Body of pancreas (tissue), 4 donors: ENCODE results near the gene TMA16. TPM values are rescaled to one million over a fixed set of nuclear protein-coding genes. Genes with fewer than 3 reads are reported as not detected.

ENCODE experiments used
- ATAC-seq: fragments of 150-250 bp; one replicate; pipeline ENCODE4 v1.9.1; 2016
- DNase-seq, 4 donors: peaks; one replicate each; pipeline ENCODE4 v3.0.0-alpha.2; 2019
- H3K27ac ChIP-seq, 4 donors: fragments of 200-600 bp; sonication (generic); 1 replicate in 3 of 4; 2 replicates in 1 of 4; pipeline versions ENCODE4 v1.5.1 to v1.6.1; 2016 to 2019; ENCODE audit warnings: mild to moderate bottlenecking in 1 of 4, mixed read lengths in 1 of 4, moderate library complexity in 1 of 4
- H3K27me3 ChIP-seq, 2 donors: fragments of 200-600 bp; sonication (generic); one replicate each; pipeline ENCODE4 v1.6.0; 2016; ENCODE audit warnings: mild to moderate bottlenecking in 1 of 2
- H3K36me3 ChIP-seq, 2 donors: fragments of 200-600 bp; sonication (generic); replicated peaks in 1 of 2; 2 replicates each; pipeline ENCODE4 v1.5.1; 2016; ENCODE audit warnings: low read depth in 2 of 2; ENCODE audit not compliant: insufficient read depth in 1 of 2
- H3K4me1 ChIP-seq: fragments of 200-600 bp; sonication (generic); one replicate; pipeline ENCODE4 v1.6.0; 2016
- H3K4me3 ChIP-seq, 2 donors: fragments of 200-600 bp; sonication (generic); 1 replicate in 1 of 2; 2 replicates in 1 of 2; pipeline ENCODE4 v1.5.1; 2016 to 2019
- H3K9me3 ChIP-seq, 3 donors: fragments of 200-600 bp; sonication (generic); 1 replicate in 2 of 3; 2 replicates in 1 of 3; pipeline ENCODE4 v1.5.1; 2016
- POLR2A ChIP-seq, 3 donors: fragments of 450-650 bp; IDR thresholded peaks; one replicate each; pipeline ENCODE4 v1.6.1; 2016; ENCODE audit warnings: antibody characterized with exemption in 3 of 3, mild to moderate bottlenecking in 2 of 3
- WGBS, 2 donors: methylation state at CpG; one replicate each; pipeline ENCODE4 v1.1.5; 2017; 5-methylcytosine and 5-hydroxymethylcytosine counted together
- intact Hi-C: fragments of 100-400 bp; cut with DNase I; formaldehyde crosslinking; loops from one replicate; pipeline ENCODE4 v1.15.1; 2023
- total RNA-seq, 2 donors: library from RNA; depleted of rRNA; stranded (reverse); fragments of >200 nt; gene quantifications; one replicate each; pipeline ENCODE4 v1.1.0, GENCODE V29; 2016
- TF ChIP-seq, protein P1 (sequence below), 7 experiments: fragments of 450-650 bp in 4 of 7; fragments of 200-600 bp in 3 of 7; sonication (generic) in 3 of 7; IDR thresholded peaks; one replicate each; pipeline ENCODE4 v1.5.1; 2016 to 2019; ENCODE audit warnings: antibody characterized with exemption in 7 of 7

TMA16 gene
- total RNA-seq, 2 donors from 2014 or later: 17.5 to 19.2 TPM

DNA sequence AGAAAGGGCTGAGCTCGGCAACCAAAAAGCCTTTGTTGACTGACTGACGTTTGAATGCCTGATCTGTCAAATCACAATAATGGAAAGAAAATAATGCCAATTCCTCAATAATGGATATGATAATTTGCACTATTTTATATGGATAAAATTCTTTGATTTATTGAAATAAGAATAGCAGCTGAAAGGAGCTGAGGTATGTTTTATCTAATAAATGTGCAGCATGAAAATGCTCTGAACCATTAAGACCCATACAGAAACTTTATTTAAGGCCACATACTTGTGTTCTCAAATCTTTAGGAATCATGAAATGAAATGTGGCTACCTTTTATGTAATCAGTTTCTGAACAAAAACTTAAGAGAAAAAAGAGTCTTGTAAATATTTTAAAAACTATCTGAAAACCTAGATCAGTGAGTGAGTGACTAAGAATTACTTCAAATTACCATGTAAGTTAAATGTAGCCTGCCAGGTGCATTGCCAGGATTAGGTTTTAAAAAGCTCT is 69.8 kb downstream of the TMA16 start:
- ATAC-seq (no peak), DNase-seq (no peak)
- no peak overlapping the region for H3K4me3 ChIP-seq
- WGBS, 2 donors: 72 to 78% methylated on average over 2 of the region's 2 CpGs
- no peak overlapping the region for H3K27ac ChIP-seq
- H3K27me3 ChIP-seq: no peaks in the 10 kb centered on the region
- no peak for TF ChIP-seq POLR2A (IDR thresholded peaks at IDR 0.05)
- TF ChIP-seq, protein P1, sequence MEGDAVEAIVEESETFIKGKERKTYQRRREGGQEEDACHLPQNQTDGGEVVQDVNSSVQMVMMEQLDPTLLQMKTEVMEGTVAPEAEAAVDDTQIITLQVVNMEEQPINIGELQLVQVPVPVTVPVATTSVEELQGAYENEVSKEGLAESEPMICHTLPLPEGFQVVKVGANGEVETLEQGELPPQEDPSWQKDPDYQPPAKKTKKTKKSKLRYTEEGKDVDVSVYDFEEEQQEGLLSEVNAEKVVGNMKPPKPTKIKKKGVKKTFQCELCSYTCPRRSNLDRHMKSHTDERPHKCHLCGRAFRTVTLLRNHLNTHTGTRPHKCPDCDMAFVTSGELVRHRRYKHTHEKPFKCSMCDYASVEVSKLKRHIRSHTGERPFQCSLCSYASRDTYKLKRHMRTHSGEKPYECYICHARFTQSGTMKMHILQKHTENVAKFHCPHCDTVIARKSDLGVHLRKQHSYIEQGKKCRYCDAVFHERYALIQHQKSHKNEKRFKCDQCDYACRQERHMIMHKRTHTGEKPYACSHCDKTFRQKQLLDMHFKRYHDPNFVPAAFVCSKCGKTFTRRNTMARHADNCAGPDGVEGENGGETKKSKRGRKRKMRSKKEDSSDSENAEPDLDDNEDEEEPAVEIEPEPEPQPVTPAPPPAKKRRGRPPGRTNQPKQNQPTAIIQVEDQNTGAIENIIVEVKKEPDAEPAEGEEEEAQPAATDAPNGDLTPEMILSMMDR (IDR thresholded peaks at IDR 0.05): no peak
- H3K9me3 ChIP-seq: no peaks in the 10 kb centered on the region
- intact Hi-C loops: no loop called here
- no peaks in the 10 kb centered on the region for H3K36me3 ChIP-seq
- H3K4me1 ChIP-seq: no peaks in the 10 kb centered on the region

DNA sequence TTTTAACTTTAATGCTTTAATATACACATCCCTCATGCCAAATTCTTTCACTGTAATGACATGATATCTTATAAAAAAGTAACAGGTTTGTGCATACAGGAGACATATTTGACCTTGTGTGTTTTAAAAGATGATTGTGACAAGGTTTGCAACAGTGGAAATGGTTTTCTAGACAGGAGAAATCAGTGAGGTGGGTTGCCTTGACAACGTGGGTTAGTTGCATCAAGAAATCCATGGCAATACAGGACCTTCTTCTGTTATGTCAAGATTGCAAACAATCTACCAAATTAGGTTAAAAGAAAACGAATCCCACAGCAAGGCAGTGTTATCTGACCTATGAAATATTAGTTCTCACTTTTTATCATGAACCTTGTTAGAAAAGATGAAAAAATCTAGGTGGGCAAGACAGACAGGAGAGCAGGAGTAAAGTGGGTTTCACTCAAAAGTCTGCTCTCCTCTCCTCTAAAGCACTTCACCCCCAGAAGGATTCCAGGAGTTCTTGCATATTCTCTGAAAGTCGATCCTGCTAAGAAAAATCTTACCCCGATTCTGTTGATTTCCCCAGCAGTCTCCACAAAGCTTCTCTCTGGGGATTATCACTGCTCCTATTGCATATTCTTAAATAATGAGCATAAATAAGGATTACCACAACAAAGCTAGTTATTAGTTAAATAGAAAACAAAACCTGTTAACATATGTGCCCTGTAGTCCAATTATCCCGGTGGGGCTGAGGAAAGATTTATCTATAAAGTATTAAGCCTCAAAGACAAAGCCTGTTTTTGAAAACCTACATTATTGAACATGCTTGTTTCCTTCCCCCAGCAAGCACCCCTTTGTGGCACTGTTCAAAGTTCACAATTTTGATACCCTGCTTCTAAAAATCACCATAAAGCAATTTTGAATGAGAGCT is 71.0 kb downstream of the TMA16 start:
- ATAC-seq (no peak), DNase-seq (no peak)
- Histone ChIP-seq H3K4me3 (no peak overlapping the region), H3K9me3 (no peaks in the 10 kb centered on the region), H3K27ac (no peak overlapping the region), H3K27me3 (no peaks in the 10 kb centered on the region), H3K36me3 (no peaks in the 10 kb centered on the region), H3K4me1 (no peaks in the 10 kb centered on the region)
- no peak for TF ChIP-seq POLR2A (IDR thresholded peaks at IDR 0.05)
- TF ChIP-seq, protein P1 (IDR thresholded peaks at IDR 0.05): no peak
- intact Hi-C loops: no loop called here
- 23 to 26% methylated on average over 5 of the region's 5 CpGs for WGBS, 2 donors

DNA sequence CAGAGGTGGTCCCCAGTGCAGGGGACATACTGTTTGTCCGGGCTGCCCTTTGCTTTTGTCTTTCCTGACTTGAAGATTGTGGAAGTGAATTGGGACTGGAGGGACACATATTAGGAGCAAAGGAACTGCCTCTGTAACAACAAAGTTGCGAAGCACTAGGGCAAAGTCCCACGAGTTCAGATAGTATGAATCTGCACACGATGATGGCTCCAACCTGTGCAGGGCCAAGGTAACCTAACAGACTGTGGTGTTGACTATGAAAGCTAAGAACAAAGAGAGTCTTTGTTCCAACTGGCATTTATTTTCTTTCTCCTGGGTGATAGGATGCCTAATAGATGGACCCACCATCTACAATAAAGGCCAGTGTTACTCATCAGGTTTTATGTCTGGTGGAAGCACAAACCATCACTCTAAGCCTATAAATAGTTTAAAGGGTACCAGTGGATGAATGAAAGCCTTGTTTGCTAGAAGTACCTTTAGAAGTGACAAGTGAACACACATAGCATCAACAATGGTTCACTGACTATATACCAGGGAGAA is 71.8 kb downstream of the TMA16 start:
- WGBS, 2 donors: 37 to 40% methylated on average over 4 of the region's 4 CpGs
- no peaks in the 10 kb centered on the region for H3K36me3 ChIP-seq
- H3K27ac ChIP-seq: no peak overlapping the region
- DNase-seq (no peak), ATAC-seq (no peak)
- H3K9me3 ChIP-seq: no peaks in the 10 kb centered on the region
- no peak overlapping the region for H3K4me3 ChIP-seq
- no peak for TF ChIP-seq POLR2A (IDR thresholded peaks at IDR 0.05)
- TF ChIP-seq, protein P1 (IDR thresholded peaks at IDR 0.05): no peak
- H3K27me3 ChIP-seq: no peaks in the 10 kb centered on the region
- intact Hi-C loops: no loop called here
- no peaks in the 10 kb centered on the region for H3K4me1 ChIP-seq

DNA sequence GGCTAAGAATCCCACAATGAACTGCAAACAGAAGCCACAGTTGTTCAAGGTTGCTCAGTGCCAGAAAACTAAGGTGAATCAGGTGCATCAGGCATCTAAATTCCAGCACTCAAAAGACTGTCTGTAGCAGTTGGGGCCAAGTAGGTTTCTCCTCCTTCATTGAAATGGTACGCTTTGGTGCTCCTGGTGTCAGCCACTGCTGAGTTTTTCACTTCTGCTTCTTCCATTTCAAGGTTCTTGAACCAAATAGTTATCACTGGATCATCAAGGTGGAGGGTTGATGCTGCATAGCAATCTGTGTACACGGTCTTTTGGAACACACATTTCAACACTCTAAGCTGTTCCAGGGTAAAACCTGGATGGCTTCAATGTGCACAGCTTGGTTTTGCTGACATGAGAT is 74.4 kb downstream of the TMA16 start:
- Histone ChIP-seq H3K4me3 (no peak overlapping the region), H3K27ac (no peak overlapping the region), H3K27me3 (no peaks in the 10 kb centered on the region), H3K4me1 (no peaks in the 10 kb centered on the region), H3K36me3 (no peaks in the 10 kb centered on the region), H3K9me3 (no peaks in the 10 kb centered on the region)
- 58 to 64% methylated on average over 2 of the region's 2 CpGs for WGBS, 2 donors
- ATAC-seq: no peak
- TF ChIP-seq POLR2A (IDR thresholded peaks at IDR 0.05): no peak
- TF ChIP-seq, protein P1 (IDR thresholded peaks at IDR 0.05): no peak
- intact Hi-C loops: no loop called here
- DNase-seq: no peak

Other genes starting within 250 kb of the TMA16 start
- gene NPY1R, start 162.1 kb upstream of the TMA16 start, total RNA-seq: 10 to 100 TPM in 1 of 2 donors, 1 to 10 TPM in 1; 4.9 to 14.0 TPM
- under 1 TPM in 1 of 2 donors, not detected in 1; 0.52 TPM for gene NPY5R, start 150.8 kb upstream of the TMA16 start, total RNA-seq
- not detected for gene TKTL2, start 20.9 kb upstream of the TMA16 start, total RNA-seq